ENCODE data around the gene RAB12. TPM values are rescaled to one million over a fixed set of nuclear protein-coding genes. Genes with fewer than 3 reads are reported as not detected.

Gene RAB12
- 24.6 and 41.4 TPM in 2 replicates for total RNA-seq (ENCODE audit: low replicate concordance)

GRCh38 chr18:8608795-8609658 lies at the start of gene RAB12:
Gene RAB12, plus strand, starts transcription at chr18:8609437. Its CDS starts 3 bp downstream, at chr18:8609440.
- peak within 1 kb of the TSS; percentile 95 for H3K4me2 ChIP-seq
- no peaks in the 10 kb centered on the region for H3K36me3 ChIP-seq
- peaks cover 45% of the 10 kb centered on the region for H3K79me2 ChIP-seq (ENCODE audit: low read depth)
- Mint-ChIP-seq H3K9me3 (no peaks in the 10 kb centered on the region), H3K4me1 (peaks cover 32% of the 10 kb centered on the region), H3K27ac (peak within 1 kb of the TSS; percentile 81), H3K4me3 (peak within 1 kb of the TSS; percentile 91), H3K27me3 (ENCODE audit: insufficient read depth, low read depth) (peaks cover 8% of the 10 kb centered on the region), H3K36me3 (peaks cover 1% of the 10 kb centered on the region)
- no peaks in the 10 kb centered on the region for H3K9me3 ChIP-seq (ENCODE audit: low read depth)
- no peak within 1 kb of the TSS for H3K27ac ChIP-seq
- H3K4me1 ChIP-seq, result peaks cover 18% of the 10 kb centered on the region
- peak within 1 kb of the TSS; percentile 69 for H3K9ac ChIP-seq
- H2AFZ ChIP-seq (replicated peaks), result peak within 1 kb of the TSS; percentile 96
- TF ChIP-seq EZH2 (IDR thresholded peaks at IDR 0.05) (peak; percentile 93), EZH2phosphoT487 (IDR thresholded peaks at IDR 0.05) (peak; percentile 87)
- TF ChIP-seq, protein P1, sequence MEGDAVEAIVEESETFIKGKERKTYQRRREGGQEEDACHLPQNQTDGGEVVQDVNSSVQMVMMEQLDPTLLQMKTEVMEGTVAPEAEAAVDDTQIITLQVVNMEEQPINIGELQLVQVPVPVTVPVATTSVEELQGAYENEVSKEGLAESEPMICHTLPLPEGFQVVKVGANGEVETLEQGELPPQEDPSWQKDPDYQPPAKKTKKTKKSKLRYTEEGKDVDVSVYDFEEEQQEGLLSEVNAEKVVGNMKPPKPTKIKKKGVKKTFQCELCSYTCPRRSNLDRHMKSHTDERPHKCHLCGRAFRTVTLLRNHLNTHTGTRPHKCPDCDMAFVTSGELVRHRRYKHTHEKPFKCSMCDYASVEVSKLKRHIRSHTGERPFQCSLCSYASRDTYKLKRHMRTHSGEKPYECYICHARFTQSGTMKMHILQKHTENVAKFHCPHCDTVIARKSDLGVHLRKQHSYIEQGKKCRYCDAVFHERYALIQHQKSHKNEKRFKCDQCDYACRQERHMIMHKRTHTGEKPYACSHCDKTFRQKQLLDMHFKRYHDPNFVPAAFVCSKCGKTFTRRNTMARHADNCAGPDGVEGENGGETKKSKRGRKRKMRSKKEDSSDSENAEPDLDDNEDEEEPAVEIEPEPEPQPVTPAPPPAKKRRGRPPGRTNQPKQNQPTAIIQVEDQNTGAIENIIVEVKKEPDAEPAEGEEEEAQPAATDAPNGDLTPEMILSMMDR (IDR thresholded peaks at IDR 0.05), result peak; percentile 56
- DNase-seq (ENCODE audit: low spot score), result peak; percentile 96
- H3K4me3 ChIP-seq, result peak within 1 kb of the TSS; percentile 92
- peaks cover 43% of the 10 kb centered on the region for H4K20me1 ChIP-seq (ENCODE audit: low read depth)
- H3F3A ChIP-seq (ENCODE audit: low read depth), result peaks cover 9% of the 10 kb centered on the region
- H3K27me3 ChIP-seq, result peaks cover 28% of the 10 kb centered on the region

GRCh38 chr18:8559612-8560186 lies 49.5 kb upstream of the RAB12 start:
- H3K79me2 ChIP-seq (ENCODE audit: low read depth), result no peaks in the 10 kb centered on the region
- Mint-ChIP-seq H3K4me3 (no peak overlapping the region), H3K36me3 (no peaks in the 10 kb centered on the region), H3K27me3 (ENCODE audit: insufficient read depth, low read depth) (peaks cover 16% of the 10 kb centered on the region), H3K27ac (no peak overlapping the region), H3K4me1 (peaks cover 6% of the 10 kb centered on the region), H3K9me3 (peaks cover 6% of the 10 kb centered on the region)
- H3K4me2 ChIP-seq, result no peak overlapping the region
- H3K36me3 ChIP-seq, result no peaks in the 10 kb centered on the region
- no peak overlapping the region for H3K27ac ChIP-seq
- no peak for TF ChIP-seq EZH2 (IDR thresholded peaks at IDR 0.05)
- TF ChIP-seq EZH2phosphoT487 (IDR thresholded peaks at IDR 0.05), result no peak
- DNase-seq (ENCODE audit: low spot score), result no peak
- no peak overlapping the region for H3K4me3 ChIP-seq
- no peaks in the 10 kb centered on the region for H3K27me3 ChIP-seq
- H3K9me3 ChIP-seq (ENCODE audit: low read depth), result no peaks in the 10 kb centered on the region
- no peaks in the 10 kb centered on the region for H3F3A ChIP-seq (ENCODE audit: low read depth)
- H4K20me1 ChIP-seq (ENCODE audit: low read depth), result no peaks in the 10 kb centered on the region
- H2AFZ ChIP-seq (replicated peaks), result no peak overlapping the region
- H3K4me1 ChIP-seq, result no peaks in the 10 kb centered on the region
- H3K9ac ChIP-seq, result no peak overlapping the region

DNA sequence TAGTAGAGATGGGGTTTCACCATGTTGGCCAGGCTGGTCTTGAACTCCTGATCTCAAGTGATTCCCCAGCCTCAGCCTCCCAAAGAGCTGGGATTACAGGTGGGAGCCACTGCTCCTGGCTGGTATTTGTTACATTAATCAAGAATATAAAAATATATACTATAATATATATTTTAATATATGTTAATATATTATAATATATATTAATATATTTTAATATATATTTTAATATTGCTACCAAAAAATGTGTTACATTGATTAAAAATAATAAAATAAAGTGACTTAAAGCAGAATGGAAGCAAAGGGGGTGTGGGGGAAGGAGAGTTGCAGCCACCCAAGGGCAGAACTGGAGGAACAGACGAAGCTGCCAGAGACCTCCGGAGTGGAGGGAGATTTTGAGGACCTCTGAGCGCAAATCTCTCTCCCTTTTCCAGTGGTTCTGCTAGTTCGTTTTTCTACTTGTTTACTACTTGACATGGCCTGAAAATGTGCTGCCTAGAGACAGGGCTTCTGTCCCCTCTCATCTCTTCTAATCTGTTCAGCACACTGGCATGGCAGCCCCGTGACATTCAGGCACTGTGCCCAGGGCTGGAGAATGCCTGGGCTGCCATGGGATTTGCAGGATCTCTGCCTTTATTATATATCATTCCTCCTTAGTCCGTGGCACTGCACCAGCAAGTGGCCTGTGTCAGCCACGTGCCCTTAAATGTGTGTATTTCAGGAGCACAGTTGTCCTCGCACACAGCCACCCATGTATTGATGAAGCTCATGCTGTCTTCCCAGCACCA lies 47.9 kb upstream of the RAB12 start:
- Histone ChIP-seq H4K20me1 (ENCODE audit: low read depth) (no peaks in the 10 kb centered on the region), H3K4me1 (no peaks in the 10 kb centered on the region), H2AFZ (replicated peaks) (no peak overlapping the region), H3K36me3 (no peaks in the 10 kb centered on the region), H3K9ac (no peak overlapping the region), H3K4me3 (no peak overlapping the region), H3K27me3 (no peaks in the 10 kb centered on the region), H3K79me2 (ENCODE audit: low read depth) (no peaks in the 10 kb centered on the region), H3F3A (ENCODE audit: low read depth) (no peaks in the 10 kb centered on the region), H3K4me2 (no peak overlapping the region), H3K9me3 (ENCODE audit: low read depth) (no peaks in the 10 kb centered on the region), H3K27ac (no peak overlapping the region)
- H3K4me3 Mint-ChIP-seq, result no peak overlapping the region
- TF ChIP-seq EZH2phosphoT487 (IDR thresholded peaks at IDR 0.05) (no peak), EZH2 (IDR thresholded peaks at IDR 0.05) (no peak)
- TF ChIP-seq, protein P1 (IDR thresholded peaks at IDR 0.05), result no peak
- no peak for DNase-seq (ENCODE audit: low spot score)
- H3K27me3 Mint-ChIP-seq (ENCODE audit: insufficient read depth, low read depth), result peaks cover 10% of the 10 kb centered on the region
- H3K27ac Mint-ChIP-seq, result no peak overlapping the region
- H3K9me3 Mint-ChIP-seq, result peaks cover 6% of the 10 kb centered on the region
- no peaks in the 10 kb centered on the region for H3K4me1 Mint-ChIP-seq
- no peaks in the 10 kb centered on the region for H3K36me3 Mint-ChIP-seq

Data from neural progenitor cell (in vitro differentiated cells).